ENCODE data around the gene KATNBL1. TPM values are rescaled to one million over a fixed set of nuclear protein-coding genes. Genes with fewer than 3 reads are reported as not detected.

KATNBL1 gene
- polyA plus RNA-seq, 1 of the 3 experiments (the other 2 are of a cell fraction): 13.8 TPM

DNA sequence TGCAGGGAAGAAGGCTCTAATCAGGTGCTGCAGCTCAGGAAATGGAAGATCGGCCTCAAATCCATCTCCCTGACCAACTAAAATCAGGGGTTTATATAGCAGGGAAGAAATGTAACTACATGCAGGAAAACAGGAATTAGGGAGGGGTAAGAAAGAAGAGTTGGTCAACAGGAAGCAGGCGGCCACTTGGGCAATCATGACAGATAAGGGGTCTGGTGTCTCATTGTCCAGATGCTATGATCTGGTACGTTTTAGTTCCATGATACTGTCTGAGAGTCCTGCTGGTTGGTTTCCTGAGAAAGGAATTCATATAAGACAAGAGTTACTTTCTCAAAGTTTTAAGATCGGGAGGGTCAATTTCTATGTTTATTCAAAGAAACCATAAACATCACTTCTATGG, 24.2 kb downstream of the KATNBL1 start:
- peaks cover 10% of the 10 kb centered on the region for H3F3A ChIP-seq (replicated peaks; ENCODE audit: insufficient read depth)
- no peaks in the 10 kb centered on the region for H3K27me3 ChIP-seq (ENCODE audit: insufficient read depth)
- H3K4me2 ChIP-seq: no peak overlapping the region
- POLR2A ChIA-PET: no interaction called here
- peaks cover 29% of the 10 kb centered on the region; the same call in 1 of the 2 replicates for H4K20me1 ChIP-seq (ENCODE audit: insufficient read depth)
- H3K36me3 ChIP-seq (replicated peaks in 1 of 2; ENCODE audit: control insufficient read depth in 1 of 2, insufficient read depth in 2 of 2, low read length in 1 of 2): peaks cover 0 to 15% of the 10 kb centered on the region in 2 experiments
- no peaks in the 10 kb centered on the region for H3K9me2 ChIP-seq
- no peaks in the 10 kb centered on the region for H3K9me3 ChIP-seq
- no peaks in the 10 kb centered on the region for H3K4me1 ChIP-seq (ENCODE audit: control insufficient read depth in 1 of 2, insufficient read depth in 2 of 2, low read depth in 1 of 2, low read length in 1 of 2)
- TF ChIP-seq JUND (IDR thresholded peaks at IDR 0.05) (no peak), EP300 (IDR thresholded peaks at IDR 0.05; ENCODE audit: borderline replicate concordance in 1 of 2, low read depth in 1 of 2, low read length in 1 of 2) (no peak), TCF12 (IDR thresholded peaks at IDR 0.05) (no peak), POLR2AphosphoS5 (IDR thresholded peaks at IDR 0.05; ENCODE audit: low read depth, low read length) (no peak), RAD21 (IDR thresholded peaks at IDR 0.05; ENCODE audit: low read length) (no peak), RFX5 (IDR thresholded peaks at IDR 0.05; ENCODE audit: low read length) (no peak), NFIC (IDR thresholded peaks at IDR 0.05; ENCODE audit: borderline replicate concordance) (no peak)
- TF ChIP-seq, protein P1, sequence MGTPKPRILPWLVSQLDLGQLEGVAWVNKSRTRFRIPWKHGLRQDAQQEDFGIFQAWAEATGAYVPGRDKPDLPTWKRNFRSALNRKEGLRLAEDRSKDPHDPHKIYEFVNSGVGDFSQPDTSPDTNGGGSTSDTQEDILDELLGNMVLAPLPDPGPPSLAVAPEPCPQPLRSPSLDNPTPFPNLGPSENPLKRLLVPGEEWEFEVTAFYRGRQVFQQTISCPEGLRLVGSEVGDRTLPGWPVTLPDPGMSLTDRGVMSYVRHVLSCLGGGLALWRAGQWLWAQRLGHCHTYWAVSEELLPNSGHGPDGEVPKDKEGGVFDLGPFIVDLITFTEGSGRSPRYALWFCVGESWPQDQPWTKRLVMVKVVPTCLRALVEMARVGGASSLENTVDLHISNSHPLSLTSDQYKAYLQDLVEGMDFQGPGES (IDR thresholded peaks at IDR 0.05; ENCODE audit: low read depth, low read length): no peak
- TF ChIP-seq, protein P2, sequence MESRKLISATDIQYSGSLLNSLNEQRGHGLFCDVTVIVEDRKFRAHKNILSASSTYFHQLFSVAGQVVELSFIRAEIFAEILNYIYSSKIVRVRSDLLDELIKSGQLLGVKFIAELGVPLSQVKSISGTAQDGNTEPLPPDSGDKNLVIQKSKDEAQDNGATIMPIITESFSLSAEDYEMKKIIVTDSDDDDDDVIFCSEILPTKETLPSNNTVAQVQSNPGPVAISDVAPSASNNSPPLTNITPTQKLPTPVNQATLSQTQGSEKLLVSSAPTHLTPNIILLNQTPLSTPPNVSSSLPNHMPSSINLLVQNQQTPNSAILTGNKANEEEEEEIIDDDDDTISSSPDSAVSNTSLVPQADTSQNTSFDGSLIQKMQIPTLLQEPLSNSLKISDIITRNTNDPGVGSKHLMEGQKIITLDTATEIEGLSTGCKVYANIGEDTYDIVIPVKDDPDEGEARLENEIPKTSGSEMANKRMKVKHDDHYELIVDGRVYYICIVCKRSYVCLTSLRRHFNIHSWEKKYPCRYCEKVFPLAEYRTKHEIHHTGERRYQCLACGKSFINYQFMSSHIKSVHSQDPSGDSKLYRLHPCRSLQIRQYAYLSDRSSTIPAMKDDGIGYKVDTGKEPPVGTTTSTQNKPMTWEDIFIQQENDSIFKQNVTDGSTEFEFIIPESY (IDR thresholded peaks at IDR 0.05; ENCODE audit: borderline replicate concordance, low read depth): no peak
- TF ChIP-seq, protein P3, sequence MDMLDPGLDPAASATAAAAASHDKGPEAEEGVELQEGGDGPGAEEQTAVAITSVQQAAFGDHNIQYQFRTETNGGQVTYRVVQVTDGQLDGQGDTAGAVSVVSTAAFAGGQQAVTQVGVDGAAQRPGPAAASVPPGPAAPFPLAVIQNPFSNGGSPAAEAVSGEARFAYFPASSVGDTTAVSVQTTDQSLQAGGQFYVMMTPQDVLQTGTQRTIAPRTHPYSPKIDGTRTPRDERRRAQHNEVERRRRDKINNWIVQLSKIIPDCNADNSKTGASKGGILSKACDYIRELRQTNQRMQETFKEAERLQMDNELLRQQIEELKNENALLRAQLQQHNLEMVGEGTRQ (IDR thresholded peaks at IDR 0.05; ENCODE audit: borderline replicate concordance, low read depth, low read length): no peak
- no peak overlapping the region for H3K27ac ChIP-seq (ENCODE audit: low read depth in 2 of 2, low read length in 1 of 2)
- peaks cover 95% of the 10 kb centered on the region for H3K79me2 ChIP-seq (ENCODE audit: insufficient read depth)
- H3K9ac ChIP-seq: no peak overlapping the region
- 98% methylated on average over 4 of the region's 4 CpGs for WGBS (ENCODE audit: low lambda C conversion rate)
- CTCF ChIA-PET: no interaction called here
- H3K4me3 ChIP-seq (ENCODE audit: low read depth in 2 of 2, low read length in 1 of 2): no peak overlapping the region
- H2AFZ ChIP-seq (ENCODE audit: low read depth): no peak overlapping the region
- DNase-seq: no peak

- Histone ChIP-seq H3K9me3 (no peaks in the 10 kb centered on the region), H4K20me1 (ENCODE audit: insufficient read depth) (peaks cover 21% of the 10 kb centered on the region; the same call in 1 of the 2 replicates), H3F3A (replicated peaks; ENCODE audit: insufficient read depth) (peaks cover 10% of the 10 kb centered on the region), H3K4me3 (ENCODE audit: low read depth in 2 of 2, low read length in 1 of 2) (no peak overlapping the region), H3K79me2 (ENCODE audit: insufficient read depth) (peaks cover 96% of the 10 kb centered on the region), H3K4me1 (ENCODE audit: control insufficient read depth in 1 of 2, insufficient read depth in 2 of 2, low read depth in 1 of 2, low read length in 1 of 2) (no peaks in the 10 kb centered on the region), H3K36me3 (replicated peaks in 1 of 2; ENCODE audit: control insufficient read depth in 1 of 2, insufficient read depth in 2 of 2, low read length in 1 of 2) (peaks cover 0 to 28% of the 10 kb centered on the region in 2 experiments), H3K27ac (ENCODE audit: low read depth in 2 of 2, low read length in 1 of 2) (no peak overlapping the region), H3K4me2 (no peak overlapping the region), H3K9ac (no peak overlapping the region), H2AFZ (ENCODE audit: low read depth) (no peak overlapping the region), H3K27me3 (ENCODE audit: insufficient read depth) (no peaks in the 10 kb centered on the region), H3K9me2 (no peaks in the 10 kb centered on the region)
- POLR2A ChIA-PET: no interaction called here
- DNase-seq: no peak
- WGBS (ENCODE audit: low lambda C conversion rate): 79% methylated on average over 4 of the region's 4 CpGs
- CTCF ChIA-PET: no interaction called here
- TF ChIP-seq RXRA (IDR thresholded peaks at IDR 0.05; ENCODE audit: borderline replicate concordance, low read depth): no peak
- no peak for TF ChIP-seq EZH2phosphoT487 (IDR thresholded peaks at IDR 0.05; ENCODE audit: borderline replicate concordance, low read depth)
- no peak for TF ChIP-seq ELF1 (IDR thresholded peaks at IDR 0.05)
- TF ChIP-seq TAF1 (IDR thresholded peaks at IDR 0.05; ENCODE audit: borderline replicate concordance, low read depth, low read length): no peak
- TF ChIP-seq FOXJ3 (CRISPR knock-in tag; IDR thresholded peaks at IDR 0.05): no peak
- TF ChIP-seq RCOR1 (IDR thresholded peaks at IDR 0.05; ENCODE audit: low read length): no peak
- TF ChIP-seq, protein P1 (IDR thresholded peaks at IDR 0.05; ENCODE audit: low read depth, low read length): no peak
- no peak for TF ChIP-seq GABPA (IDR thresholded peaks at IDR 0.05; ENCODE audit: low read depth)
- TF ChIP-seq MEF2A (IDR thresholded peaks at IDR 0.05; ENCODE audit: borderline replicate concordance, low read depth): no peak
- TF ChIP-seq, protein P2 (IDR thresholded peaks at IDR 0.05; ENCODE audit: borderline replicate concordance, low read depth): no peak
- no peak for TF ChIP-seq NRF1 (IDR thresholded peaks at IDR 0.05; ENCODE audit: low read depth, low read length)
- TF ChIP-seq, protein P4, sequence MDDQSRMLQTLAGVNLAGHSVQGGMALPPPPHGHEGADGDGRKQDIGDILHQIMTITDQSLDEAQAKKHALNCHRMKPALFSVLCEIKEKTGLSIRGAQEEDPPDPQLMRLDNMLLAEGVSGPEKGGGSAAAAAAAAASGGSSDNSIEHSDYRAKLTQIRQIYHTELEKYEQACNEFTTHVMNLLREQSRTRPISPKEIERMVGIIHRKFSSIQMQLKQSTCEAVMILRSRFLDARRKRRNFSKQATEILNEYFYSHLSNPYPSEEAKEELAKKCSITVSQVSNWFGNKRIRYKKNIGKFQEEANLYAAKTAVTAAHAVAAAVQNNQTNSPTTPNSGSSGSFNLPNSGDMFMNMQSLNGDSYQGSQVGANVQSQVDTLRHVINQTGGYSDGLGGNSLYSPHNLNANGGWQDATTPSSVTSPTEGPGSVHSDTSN (IDR thresholded peaks at IDR 0.05): no peak
- no peak for TF ChIP-seq POLR2AphosphoS5 (IDR thresholded peaks at IDR 0.05; ENCODE audit: low read depth, low read length)
- TF ChIP-seq CHD2 (IDR thresholded peaks at IDR 0.05; ENCODE audit: low read length, partially characterized antibody): no peak
Measured at GRCh38 chr15:34182942-34183341, 27.0 kb downstream of the KATNBL1 start.
